Measurements from ENCODE around the gene ZNF202. TPM values are rescaled to one million over a fixed set of nuclear protein-coding genes. Genes with fewer than 3 reads are reported as not detected.

Gene ZNF202
- polyA plus RNA-seq, 2 of the 4 experiments (the other 2 are of a cell fraction) = 10.0 to 14.2 TPM

DNA sequence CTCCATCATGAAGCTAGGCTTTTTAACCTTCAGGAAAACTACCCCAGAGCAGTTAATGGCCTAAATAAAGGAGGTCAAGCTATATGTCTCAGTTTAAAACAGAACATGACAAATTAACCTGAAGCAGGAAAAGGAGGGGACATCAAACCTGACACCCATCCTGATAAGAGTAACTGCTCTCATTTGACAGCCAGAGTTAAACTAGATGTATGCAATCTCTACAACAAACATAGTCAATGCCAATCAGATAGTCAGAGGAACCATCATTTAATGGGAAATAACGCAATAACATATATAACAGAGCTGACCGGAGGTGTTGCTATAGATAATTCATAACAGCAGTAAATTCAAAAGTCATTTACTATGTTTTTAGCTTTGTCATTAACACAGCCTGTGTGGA, 3.1 kb downstream of the ZNF202 start:
- Histone ChIP-seq H3K4me3 (no peak overlapping the region), H3K9me3 (no peaks in the 10 kb centered on the region; the same call in 1 of the 3 replicates), H3K27ac (no peak overlapping the region), H3K4me2 (no peak overlapping the region), H3K4me1 (peaks cover 10% of the 10 kb centered on the region; the same call in 1 of the 3 replicates)
- ChIA-PET CTCF (no interaction called here), POLR2A (no interaction called here)
- FAIRE-seq (no peak), DNase-seq (ENCODE audit: low read depth in 1 of 2, low spot score in 1 of 2) (no peak), ATAC-seq (no peak)
- 0% methylated on average over 2 of the region's 2 CpGs for WGBS (ENCODE audit: missing lambda C conversion rate)
- TF ChIP-seq MAZ (IDR thresholded peaks at IDR 0.05; ENCODE audit: borderline replicate concordance, low read depth, low read length) (no peak), EP300 (IDR thresholded peaks at IDR 0.05) (no peak), SREBF2 (IDR thresholded peaks at IDR 0.05) (no peak), JUN (IDR thresholded peaks at IDR 0.05) (no peak), ESRRA (IDR thresholded peaks at IDR 0.05; ENCODE audit: borderline replicate concordance, low read length) (no peak), TFCP2L1 (CRISPR knock-in tag; IDR thresholded peaks at IDR 0.05) (no peak), POLR2AphosphoS2 (conservative IDR thresholded peaks at IDR 0.05; ENCODE audit: low read length) (no peak), MYC (IDR thresholded peaks at IDR 0.05; ENCODE audit: borderline replicate concordance, low read length) (no peak)
- TF ChIP-seq, protein P1, sequence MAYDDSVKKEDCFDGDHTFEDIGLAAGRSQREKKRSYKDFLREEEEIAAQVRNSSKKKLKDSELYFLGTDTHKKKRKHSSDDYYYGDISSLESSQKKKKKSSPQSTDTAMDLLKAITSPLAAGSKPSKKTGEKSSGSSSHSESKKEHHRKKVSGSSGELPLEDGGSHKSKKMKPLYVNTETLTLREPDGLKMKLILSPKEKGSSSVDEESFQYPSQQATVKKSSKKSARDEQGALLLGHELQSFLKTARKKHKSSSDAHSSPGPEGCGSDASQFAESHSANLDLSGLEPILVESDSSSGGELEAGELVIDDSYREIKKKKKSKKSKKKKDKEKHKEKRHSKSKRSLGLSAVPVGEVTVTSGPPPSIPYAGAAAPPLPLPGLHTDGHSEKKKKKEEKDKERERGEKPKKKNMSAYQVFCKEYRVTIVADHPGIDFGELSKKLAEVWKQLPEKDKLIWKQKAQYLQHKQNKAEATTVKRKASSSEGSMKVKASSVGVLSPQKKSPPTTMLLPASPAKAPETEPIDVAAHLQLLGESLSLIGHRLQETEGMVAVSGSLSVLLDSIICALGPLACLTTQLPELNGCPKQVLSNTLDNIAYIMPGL (CRISPR knock-in tag; IDR thresholded peaks at IDR 0.05; ENCODE audit: borderline replicate concordance) = no peak
- TF ChIP-seq, protein P2, sequence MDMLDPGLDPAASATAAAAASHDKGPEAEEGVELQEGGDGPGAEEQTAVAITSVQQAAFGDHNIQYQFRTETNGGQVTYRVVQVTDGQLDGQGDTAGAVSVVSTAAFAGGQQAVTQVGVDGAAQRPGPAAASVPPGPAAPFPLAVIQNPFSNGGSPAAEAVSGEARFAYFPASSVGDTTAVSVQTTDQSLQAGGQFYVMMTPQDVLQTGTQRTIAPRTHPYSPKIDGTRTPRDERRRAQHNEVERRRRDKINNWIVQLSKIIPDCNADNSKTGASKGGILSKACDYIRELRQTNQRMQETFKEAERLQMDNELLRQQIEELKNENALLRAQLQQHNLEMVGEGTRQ (IDR thresholded peaks at IDR 0.05) = no peak

DNA sequence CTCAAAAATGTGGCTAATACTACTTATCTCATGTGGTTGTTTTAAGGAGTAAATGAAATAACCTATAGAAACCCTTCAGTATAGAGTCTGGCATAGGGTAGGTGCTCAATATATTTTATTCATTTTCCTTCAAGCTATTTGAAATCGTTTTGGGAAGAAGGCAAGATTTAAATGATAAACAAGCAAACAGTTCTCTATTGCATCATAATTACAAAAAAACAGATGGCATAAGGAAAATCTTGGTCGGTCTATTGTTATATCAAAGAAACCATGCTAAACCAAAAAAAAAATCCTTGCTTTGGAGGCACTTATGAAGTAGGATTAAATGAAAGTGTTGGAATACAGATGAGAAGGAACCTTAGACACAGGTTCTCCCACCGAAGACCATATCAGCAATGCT, 4.7 kb downstream of the ZNF202 start:
- Histone ChIP-seq H3K4me3 (no peak overlapping the region), H3K4me1 (peaks cover 7% of the 10 kb centered on the region; the same call in 1 of the 3 replicates), H3K4me2 (no peak overlapping the region), H3K9me3 (no peaks in the 10 kb centered on the region; the same call in 1 of the 3 replicates), H3K27ac (no peak overlapping the region)
- FAIRE-seq (no peak), ATAC-seq (no peak), DNase-seq (ENCODE audit: low read depth in 1 of 2, low spot score in 1 of 2) (no peak)
- ChIA-PET POLR2A (no interaction called here), CTCF (no interaction called here)
- WGBS (ENCODE audit: missing lambda C conversion rate) = 96% methylated on average over 3 of the region's 3 CpGs
- TF ChIP-seq HOXA7 (CRISPR knock-in tag; IDR thresholded peaks at IDR 0.05) (no peak), CHD4 (IDR thresholded peaks at IDR 0.05; ENCODE audit: borderline replicate concordance) (no peak), NR3C1 (IDR thresholded peaks at IDR 0.05) (no peak), EHMT2 (IDR thresholded peaks at IDR 0.05; ENCODE audit: low read depth) (no peak), NFE2L2 (conservative IDR thresholded peaks at IDR 0.05; ENCODE audit: low read length) (no peak), RFX5 (IDR thresholded peaks at IDR 0.05) (no peak)

DNA sequence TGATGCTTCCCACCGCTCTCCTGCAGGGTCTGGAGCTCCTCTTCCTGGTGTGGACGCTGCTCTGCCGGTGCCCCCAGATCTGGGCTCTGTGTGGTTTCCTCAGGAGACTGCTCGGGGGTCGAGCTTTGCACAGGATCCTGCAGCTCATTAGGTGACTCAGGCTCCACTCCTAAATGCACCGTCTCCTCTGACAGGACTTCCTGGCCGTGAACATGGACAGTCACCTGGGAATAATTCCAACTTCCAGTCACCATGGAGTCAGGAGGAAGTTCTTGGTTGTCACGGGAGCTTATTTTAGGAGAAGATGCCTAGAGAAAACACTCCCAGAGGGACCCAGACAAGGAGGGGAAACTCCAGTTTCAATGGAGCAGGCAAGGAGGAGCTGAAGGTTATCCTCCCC, 11.9 kb downstream of the ZNF202 start:
- no peak for TF ChIP-seq NFE2L2 (conservative IDR thresholded peaks at IDR 0.05; ENCODE audit: low read length)
- TF ChIP-seq JUN (IDR thresholded peaks at IDR 0.05) = no peak
- TF ChIP-seq RNF2 (IDR thresholded peaks at IDR 0.05; ENCODE audit: borderline replicate concordance, low read depth) = no peak
- TF ChIP-seq TFCP2L1 (CRISPR knock-in tag; IDR thresholded peaks at IDR 0.05) = no peak
- TF ChIP-seq KDM1A (IDR thresholded peaks at IDR 0.05; ENCODE audit: low read depth) = no peak
- TF ChIP-seq MAZ (IDR thresholded peaks at IDR 0.05; ENCODE audit: borderline replicate concordance, low read depth, low read length) = no peak
- no peak for TF ChIP-seq EP300 (IDR thresholded peaks at IDR 0.05)
- no peak for TF ChIP-seq BHLHE40 (IDR thresholded peaks at IDR 0.05; ENCODE audit: low read depth, low read length)
- no peak for TF ChIP-seq HDAC2 (IDR thresholded peaks at IDR 0.05)
- TF ChIP-seq HEYL (CRISPR knock-in tag; IDR thresholded peaks at IDR 0.05) = no peak
- no peak for TF ChIP-seq JUNB (IDR thresholded peaks at IDR 0.05)
- TF ChIP-seq POLR2AphosphoS2 (conservative IDR thresholded peaks at IDR 0.05; ENCODE audit: low read length) = no peak
- no peak for TF ChIP-seq ZC3H11A (IDR thresholded peaks at IDR 0.05)
- CTCF ChIA-PET = interaction anchor here (0.6 to 3.5 kb wide), 3 partner anchors 19 to 149 kb away, joined by 3 to 14 read pairs (median 14); no protein-coding TSS in a partner anchor

More for the DNA sequence above, 11.9 kb downstream of the ZNF202 start:
- Histone ChIP-seq H3K27ac (no peak overlapping the region), H3K4me3 (no peak overlapping the region), H3K4me2 (no peak overlapping the region), H3K9me3 (peaks cover 42% of the 10 kb centered on the region), H3K4me1 (no peaks in the 10 kb centered on the region)
- DNase-seq (ENCODE audit: low read depth in 1 of 2, low spot score in 1 of 2) (no peak), FAIRE-seq (no peak), ATAC-seq (no peak)
- 94% methylated on average over 3 of the region's 8 CpGs for WGBS (ENCODE audit: missing lambda C conversion rate)
- POLR2A ChIA-PET = no interaction called here

Measured in A549 (cell line).